GM08714 (cell line): Measurements from ENCODE around the gene KLHL13.
A peak's percentile ranks its signal among the peaks of the same experiment; 100 is the strongest.

Experiments used
- H3K4me3 ChIP-seq: fragments of 200-500 bp; sonication (Bioruptor generic); 2 replicates; pipeline ENCODE4 v1.5.1; 2014; ENCODE audit warnings: mild to moderate bottlenecking, low read length, inconsistent platforms
- ZNF274 ChIP-seq: IDR thresholded peaks from 2 replicates; pipeline ENCODE4 v1.6.1; 2012; ENCODE audit warnings: mild to moderate bottlenecking, low read depth, low read length

The KLHL13 gene

GRCh38 chrX:118115953-118116712, 477 bp downstream of the KLHL13 start:
- no peak for TF ChIP-seq ZNF274
- H3K4me3 ChIP-seq: peak overlapping the region; percentile 39

- TF ChIP-seq ZNF274: no peak
- no peak overlapping the region for H3K4me3 ChIP-seq
Measured at GRCh38 chrX:118114971-118115370, 1.6 kb downstream of the KLHL13 start.

- no peak for TF ChIP-seq ZNF274
- no peak overlapping the region for H3K4me3 ChIP-seq
Measured at GRCh38 chrX:118109065-118109464, 7.5 kb downstream of the KLHL13 start.

GRCh38 chrX:118108304-118108703, 8.3 kb downstream of the KLHL13 start:
- no peak for TF ChIP-seq ZNF274
- H3K4me3 ChIP-seq: no peak overlapping the region

- H3K4me3 ChIP-seq: no peak overlapping the region
- no peak for TF ChIP-seq ZNF274
Measured at GRCh38 chrX:118100091-118100490, 16.5 kb downstream of the KLHL13 start.

GRCh38 chrX:118088084-118088483, 28.5 kb downstream of the KLHL13 start:
- TF ChIP-seq ZNF274: no peak
- H3K4me3 ChIP-seq: no peak overlapping the region

GRCh38 chrX:118074196-118074595, 42.4 kb downstream of the KLHL13 start:
- TF ChIP-seq ZNF274: no peak
- no peak overlapping the region for H3K4me3 ChIP-seq

GRCh38 chrX:118066867-118067515, 49.6 kb downstream of the KLHL13 start:
- TF ChIP-seq ZNF274: no peak
- H3K4me3 ChIP-seq: no peak overlapping the region

GRCh38 chrX:118062817-118063615, 53.6 kb downstream of the KLHL13 start:
- H3K4me3 ChIP-seq: no peak overlapping the region
- TF ChIP-seq ZNF274: no peak

- no peak overlapping the region for H3K4me3 ChIP-seq
- TF ChIP-seq ZNF274: no peak
Measured at GRCh38 chrX:118062048-118062789, 54.4 kb downstream of the KLHL13 start.

- no peak overlapping the region for H3K4me3 ChIP-seq
- TF ChIP-seq ZNF274: no peak
Measured at GRCh38 chrX:118058924-118059323, 57.7 kb downstream of the KLHL13 start.

- H3K4me3 ChIP-seq: no peak overlapping the region
- no peak for TF ChIP-seq ZNF274
Measured at GRCh38 chrX:118056870-118057269, 59.7 kb downstream of the KLHL13 start.

GRCh38 chrX:118049713-118050112, 66.9 kb downstream of the KLHL13 start:
- H3K4me3 ChIP-seq: no peak overlapping the region
- no peak for TF ChIP-seq ZNF274

- no peak for TF ChIP-seq ZNF274
- no peak overlapping the region for H3K4me3 ChIP-seq
Measured at GRCh38 chrX:118047446-118048186, 69.0 kb downstream of the KLHL13 start.
